Body of pancreas (tissue), 4 donors: ENCODE data around the gene NOM1.

Source experiments
- POLR2A ChIP-seq, 3 donors: fragments of 450-650 bp; IDR thresholded peaks; one replicate each; pipeline ENCODE4 v1.6.1; 2016; ENCODE audit warnings: antibody characterized with exemption in 3 of 3, mild to moderate bottlenecking in 2 of 3
- TF ChIP-seq, protein P1 (sequence below), 7 experiments: fragments of 450-650 bp in 4 of 7; fragments of 200-600 bp in 3 of 7; sonication (generic) in 3 of 7; IDR thresholded peaks; one replicate each; pipeline ENCODE4 v1.5.1; 2016 to 2019; ENCODE audit warnings: antibody characterized with exemption in 7 of 7

DNA sequence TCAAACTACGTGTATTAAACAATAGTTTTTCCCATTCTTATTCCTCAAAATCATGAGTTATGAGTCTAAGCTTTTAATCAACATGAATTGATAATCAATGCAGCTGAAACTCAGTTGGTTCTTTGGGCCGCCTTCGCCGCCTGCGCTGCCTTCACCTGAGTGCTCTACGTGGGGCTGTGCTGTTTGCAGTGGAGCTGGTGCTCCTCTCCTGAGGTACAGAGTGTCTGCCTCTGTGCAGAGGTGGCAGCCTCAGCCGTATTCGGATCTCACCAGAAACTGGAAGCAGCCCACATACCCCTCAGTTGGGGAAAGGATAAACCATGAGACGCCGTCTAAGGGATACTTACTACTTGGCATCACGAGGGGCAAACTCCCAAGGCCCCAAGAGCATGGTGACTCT is 15.5 kb downstream of the NOM1 start:
- TF ChIP-seq, protein P1, sequence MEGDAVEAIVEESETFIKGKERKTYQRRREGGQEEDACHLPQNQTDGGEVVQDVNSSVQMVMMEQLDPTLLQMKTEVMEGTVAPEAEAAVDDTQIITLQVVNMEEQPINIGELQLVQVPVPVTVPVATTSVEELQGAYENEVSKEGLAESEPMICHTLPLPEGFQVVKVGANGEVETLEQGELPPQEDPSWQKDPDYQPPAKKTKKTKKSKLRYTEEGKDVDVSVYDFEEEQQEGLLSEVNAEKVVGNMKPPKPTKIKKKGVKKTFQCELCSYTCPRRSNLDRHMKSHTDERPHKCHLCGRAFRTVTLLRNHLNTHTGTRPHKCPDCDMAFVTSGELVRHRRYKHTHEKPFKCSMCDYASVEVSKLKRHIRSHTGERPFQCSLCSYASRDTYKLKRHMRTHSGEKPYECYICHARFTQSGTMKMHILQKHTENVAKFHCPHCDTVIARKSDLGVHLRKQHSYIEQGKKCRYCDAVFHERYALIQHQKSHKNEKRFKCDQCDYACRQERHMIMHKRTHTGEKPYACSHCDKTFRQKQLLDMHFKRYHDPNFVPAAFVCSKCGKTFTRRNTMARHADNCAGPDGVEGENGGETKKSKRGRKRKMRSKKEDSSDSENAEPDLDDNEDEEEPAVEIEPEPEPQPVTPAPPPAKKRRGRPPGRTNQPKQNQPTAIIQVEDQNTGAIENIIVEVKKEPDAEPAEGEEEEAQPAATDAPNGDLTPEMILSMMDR (IDR thresholded peaks at IDR 0.05), result no peak
- TF ChIP-seq POLR2A (IDR thresholded peaks at IDR 0.05), result no peak
